Measurements from ENCODE around the gene DMD. TPM values are rescaled to one million over a fixed set of nuclear protein-coding genes. Genes with fewer than 3 reads are reported as not detected.

Gene DMD
- total RNA-seq, 2 donors from 2014 or later, result 0.32 to 1.8 TPM

DNA sequence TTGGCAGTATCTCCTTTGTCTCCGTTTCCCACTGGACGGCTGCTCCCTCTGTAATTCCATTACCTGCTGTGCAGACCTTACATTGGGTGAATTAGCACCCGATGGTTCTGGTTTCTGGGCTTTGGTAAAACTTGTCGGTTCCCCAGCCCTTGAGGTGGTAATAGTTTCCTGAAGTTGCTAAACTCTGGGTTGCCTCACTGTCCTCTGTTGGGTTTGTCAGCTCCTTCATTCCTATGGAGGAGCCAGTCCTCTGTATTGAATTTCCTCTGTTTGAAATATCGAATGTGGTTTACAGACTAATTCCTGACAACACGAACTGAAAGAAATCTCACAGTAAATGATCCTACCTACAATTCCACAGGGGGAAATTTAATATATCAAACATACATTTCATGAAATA lies 1548.2 kb downstream of the DMD start:
- no peaks in the 10 kb centered on the region for H3K36me3 Mint-ChIP-seq (ENCODE audit: low read depth)
- no peaks in the 10 kb centered on the region for H3K9me3 ChIP-seq (ENCODE audit: control insufficient read depth, low read length, poor library complexity, severe bottlenecking)
- H3K4me1 Mint-ChIP-seq, result no peaks in the 10 kb centered on the region
- H3K4me3 Mint-ChIP-seq, result no peak overlapping the region
- H3K27ac Mint-ChIP-seq, result no peak overlapping the region
- DNase-seq (no peak), ATAC-seq (no peak)
- peaks cover 9% of the 10 kb centered on the region for H3K27me3 Mint-ChIP-seq

DNA sequence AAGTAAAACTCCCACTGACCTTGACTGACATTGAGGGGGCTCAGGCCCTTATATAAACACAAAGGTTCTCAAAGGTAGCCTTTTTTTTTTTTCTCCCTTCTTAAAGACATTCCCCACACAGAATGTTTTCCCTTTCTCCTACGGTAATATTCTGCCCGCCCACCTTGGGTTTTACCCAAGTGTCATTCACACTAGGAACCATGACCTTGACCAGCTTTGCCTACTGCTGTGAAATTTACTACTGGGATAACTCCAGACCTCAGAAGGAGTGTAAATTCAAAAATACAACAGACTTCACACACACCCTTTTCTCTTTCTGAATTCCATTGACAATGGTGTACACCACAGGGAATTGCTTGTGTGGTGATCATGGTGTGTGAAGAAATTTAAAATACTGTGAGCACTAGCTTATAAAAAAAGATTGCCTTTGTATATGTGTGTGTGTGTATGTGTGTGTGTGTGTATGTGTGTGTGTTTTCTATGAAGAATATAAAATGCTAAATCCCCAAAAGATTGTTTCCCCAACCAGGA lies 1550.0 kb downstream of the DMD start:
- Mint-ChIP-seq H3K27me3 (peaks cover 9% of the 10 kb centered on the region), H3K36me3 (ENCODE audit: low read depth) (no peaks in the 10 kb centered on the region), H3K27ac (no peak overlapping the region), H3K4me1 (no peaks in the 10 kb centered on the region), H3K4me3 (no peak overlapping the region)
- DNase-seq, result no peak
- H3K9me3 ChIP-seq (ENCODE audit: control insufficient read depth, low read length, poor library complexity, severe bottlenecking), result no peaks in the 10 kb centered on the region
- ATAC-seq, result no peak

DNA sequence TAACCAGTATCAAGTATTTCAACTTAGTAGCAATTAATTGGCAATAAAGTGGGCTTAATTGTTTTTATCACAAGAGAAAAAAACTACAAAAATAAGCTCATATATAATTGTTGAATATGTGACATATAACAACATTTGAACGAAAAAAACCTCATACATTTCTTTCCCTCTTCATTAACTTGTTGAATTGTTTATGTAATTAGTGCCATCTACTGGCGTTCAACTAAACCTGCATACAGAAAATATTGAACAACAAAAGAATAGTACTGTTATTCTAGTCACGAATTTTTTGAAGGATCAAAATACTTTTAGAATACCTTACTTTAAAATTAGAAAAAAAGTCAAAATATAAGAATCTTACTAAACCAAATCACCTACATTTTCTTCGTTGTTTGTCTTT lies 1553.0 kb downstream of the DMD start:
- ATAC-seq (no peak), DNase-seq (no peak)
- H3K4me3 Mint-ChIP-seq, result no peak overlapping the region
- no peaks in the 10 kb centered on the region for H3K9me3 ChIP-seq (ENCODE audit: control insufficient read depth, low read length, poor library complexity, severe bottlenecking)
- H3K36me3 Mint-ChIP-seq (ENCODE audit: low read depth), result no peaks in the 10 kb centered on the region
- H3K27me3 Mint-ChIP-seq, result peaks cover 2% of the 10 kb centered on the region
- H3K27ac Mint-ChIP-seq, result no peak overlapping the region
- H3K4me1 Mint-ChIP-seq, result no peaks in the 10 kb centered on the region

DNA sequence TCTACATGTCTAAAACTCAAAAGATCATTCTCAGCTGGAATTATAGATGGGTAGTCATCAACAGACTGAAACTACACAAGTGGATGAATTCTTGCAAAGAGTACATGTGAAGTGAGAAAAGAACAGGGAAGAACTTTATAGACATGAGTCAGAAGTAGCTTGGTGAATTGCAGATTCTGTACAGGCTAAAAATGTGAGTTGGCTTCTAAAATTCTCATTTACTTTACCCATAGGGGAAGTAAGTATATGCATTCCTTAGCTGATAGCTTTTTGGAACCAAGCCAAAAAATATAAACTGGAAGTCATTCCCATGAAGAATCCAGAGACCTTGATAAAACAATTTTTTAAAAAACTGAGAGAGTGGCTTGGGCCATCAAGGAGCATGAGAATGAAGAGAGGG lies 1555.3 kb downstream of the DMD start:
- no peak overlapping the region for H3K4me3 Mint-ChIP-seq
- H3K4me1 Mint-ChIP-seq, result no peaks in the 10 kb centered on the region
- no peaks in the 10 kb centered on the region for H3K9me3 ChIP-seq (ENCODE audit: control insufficient read depth, low read length, poor library complexity, severe bottlenecking)
- ATAC-seq, result no peak
- H3K27ac Mint-ChIP-seq, result no peak overlapping the region
- H3K27me3 Mint-ChIP-seq, result no peaks in the 10 kb centered on the region
- H3K36me3 Mint-ChIP-seq (ENCODE audit: low read depth), result no peaks in the 10 kb centered on the region
- no peak for DNase-seq

DNA sequence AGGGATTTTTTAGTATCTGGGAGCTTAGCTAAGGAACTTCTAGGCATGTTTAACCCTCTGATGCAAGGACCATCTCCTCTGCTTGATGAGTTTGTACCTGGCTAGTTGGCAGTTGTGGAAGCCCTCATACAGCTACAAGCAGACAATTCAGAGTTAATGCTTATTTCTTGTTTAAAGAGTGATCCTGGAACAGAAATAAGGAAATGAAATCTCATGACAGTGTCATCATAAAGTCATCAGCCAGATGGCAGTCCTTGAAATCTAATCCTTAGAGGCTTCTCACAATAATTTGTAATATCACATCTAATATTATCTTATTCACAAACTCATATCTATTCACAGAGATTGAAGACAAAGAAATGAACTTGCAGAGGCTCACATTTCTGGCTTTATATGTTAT lies 1557.9 kb downstream of the DMD start:
- Mint-ChIP-seq H3K4me1 (no peaks in the 10 kb centered on the region), H3K27ac (no peak overlapping the region), H3K4me3 (no peak overlapping the region), H3K27me3 (no peaks in the 10 kb centered on the region), H3K36me3 (ENCODE audit: low read depth) (no peaks in the 10 kb centered on the region)
- no peak for DNase-seq
- no peak for ATAC-seq
- no peaks in the 10 kb centered on the region for H3K9me3 ChIP-seq (ENCODE audit: control insufficient read depth, low read length, poor library complexity, severe bottlenecking)

DNA sequence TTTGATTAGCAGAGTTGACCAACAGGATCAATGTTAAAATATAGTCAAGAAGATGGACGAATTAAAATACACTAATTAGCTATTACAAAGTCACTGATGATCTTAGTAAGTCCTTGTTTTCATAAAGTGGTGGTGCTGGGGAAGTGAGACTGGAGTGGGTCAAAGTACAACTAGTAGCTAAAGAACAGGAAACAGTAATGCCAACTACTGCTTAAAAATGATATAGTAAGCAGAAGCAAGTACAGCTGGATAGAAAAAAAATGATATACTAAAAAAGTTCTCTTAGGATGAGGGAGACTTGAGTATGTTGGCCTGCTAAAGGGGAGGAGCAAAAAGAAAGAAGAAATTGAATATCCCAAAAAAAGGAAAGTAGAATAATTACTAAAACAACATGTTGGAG lies 1558.7 kb downstream of the DMD start:
- H3K4me3 Mint-ChIP-seq, result no peak overlapping the region
- no peaks in the 10 kb centered on the region for H3K27me3 Mint-ChIP-seq
- no peak for ATAC-seq
- no peaks in the 10 kb centered on the region for H3K36me3 Mint-ChIP-seq (ENCODE audit: low read depth)
- DNase-seq, result no peak
- no peaks in the 10 kb centered on the region for H3K4me1 Mint-ChIP-seq
- no peak overlapping the region for H3K27ac Mint-ChIP-seq
- H3K9me3 ChIP-seq (ENCODE audit: control insufficient read depth, low read length, poor library complexity, severe bottlenecking), result no peaks in the 10 kb centered on the region

DNA sequence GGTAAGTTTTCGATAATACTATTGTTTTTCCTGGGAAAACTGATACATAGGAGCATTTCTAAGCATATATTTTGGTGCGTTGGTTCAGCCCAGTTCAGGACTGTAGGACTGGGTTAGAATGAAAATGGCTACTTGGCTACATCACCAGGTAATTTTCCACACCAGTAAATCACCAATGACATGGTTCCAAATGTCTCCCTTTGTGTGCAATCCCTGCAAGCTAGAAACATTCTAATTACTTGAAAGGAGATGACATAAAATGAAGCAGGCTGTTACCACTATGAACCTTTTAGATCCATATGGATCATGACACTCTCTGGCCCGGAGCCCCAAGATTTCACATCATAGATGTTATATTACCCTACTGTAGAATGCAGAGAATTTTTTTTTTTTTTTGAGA lies 1562.1 kb downstream of the DMD start:
- H3K36me3 Mint-ChIP-seq (ENCODE audit: low read depth), result no peaks in the 10 kb centered on the region
- ATAC-seq, result no peak
- no peaks in the 10 kb centered on the region for H3K9me3 ChIP-seq (ENCODE audit: control insufficient read depth, low read length, poor library complexity, severe bottlenecking)
- H3K4me3 Mint-ChIP-seq, result no peak overlapping the region
- DNase-seq, result no peak
- no peaks in the 10 kb centered on the region for H3K4me1 Mint-ChIP-seq
- H3K27me3 Mint-ChIP-seq, result no peaks in the 10 kb centered on the region
- H3K27ac Mint-ChIP-seq, result no peak overlapping the region

DNA sequence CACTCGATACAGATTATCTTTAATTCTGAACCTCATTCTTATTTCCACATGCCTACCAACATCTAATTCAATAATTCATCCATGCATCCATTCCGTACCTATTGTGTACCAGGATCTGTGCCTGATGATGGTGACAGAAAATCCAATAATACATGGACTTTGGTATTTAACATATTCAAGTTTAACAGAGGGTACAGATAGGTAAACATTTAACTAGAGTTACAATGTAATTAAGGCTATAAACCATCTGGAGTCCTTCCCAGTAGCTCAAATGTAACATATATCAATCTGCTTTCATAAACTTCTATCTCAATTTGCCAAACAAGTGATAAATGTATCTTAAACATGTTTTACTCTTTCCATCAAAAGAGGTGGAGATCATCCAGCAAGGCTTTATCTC lies 1578.0 kb downstream of the DMD start:
- H3K4me3 Mint-ChIP-seq, result no peak overlapping the region
- DNase-seq (no peak), ATAC-seq (no peak)
- H3K4me1 Mint-ChIP-seq, result no peaks in the 10 kb centered on the region
- no peak overlapping the region for H3K27ac Mint-ChIP-seq
- no peaks in the 10 kb centered on the region for H3K9me3 ChIP-seq (ENCODE audit: control insufficient read depth, low read length, poor library complexity, severe bottlenecking)
- H3K27me3 Mint-ChIP-seq, result no peaks in the 10 kb centered on the region
- H3K36me3 Mint-ChIP-seq (ENCODE audit: low read depth), result no peaks in the 10 kb centered on the region

DNA sequence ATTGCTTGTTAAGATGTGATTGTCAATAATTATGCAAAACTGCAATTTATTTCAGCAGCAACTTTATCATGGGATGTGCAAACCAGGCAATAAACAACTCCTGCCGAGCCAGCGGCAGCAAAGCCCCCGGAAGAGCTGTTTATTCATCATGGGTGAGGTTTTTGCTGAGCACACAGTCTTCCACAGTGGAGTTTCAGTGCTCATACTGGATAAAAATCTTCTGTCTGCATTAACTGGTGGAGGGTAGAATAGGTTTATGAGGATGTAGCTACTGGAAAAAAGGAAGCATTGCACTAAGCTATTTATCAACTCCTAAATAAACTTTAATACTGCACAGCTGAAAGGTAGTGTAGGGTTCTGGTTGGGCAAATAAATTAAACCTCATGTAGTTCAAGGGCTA lies 1582.2 kb downstream of the DMD start:
- Mint-ChIP-seq H3K4me1 (no peaks in the 10 kb centered on the region), H3K4me3 (no peak overlapping the region), H3K27me3 (no peaks in the 10 kb centered on the region), H3K36me3 (ENCODE audit: low read depth) (no peaks in the 10 kb centered on the region), H3K27ac (no peak overlapping the region)
- no peaks in the 10 kb centered on the region for H3K9me3 ChIP-seq (ENCODE audit: control insufficient read depth, low read length, poor library complexity, severe bottlenecking)
- no peak for DNase-seq
- no peak for ATAC-seq

DNA sequence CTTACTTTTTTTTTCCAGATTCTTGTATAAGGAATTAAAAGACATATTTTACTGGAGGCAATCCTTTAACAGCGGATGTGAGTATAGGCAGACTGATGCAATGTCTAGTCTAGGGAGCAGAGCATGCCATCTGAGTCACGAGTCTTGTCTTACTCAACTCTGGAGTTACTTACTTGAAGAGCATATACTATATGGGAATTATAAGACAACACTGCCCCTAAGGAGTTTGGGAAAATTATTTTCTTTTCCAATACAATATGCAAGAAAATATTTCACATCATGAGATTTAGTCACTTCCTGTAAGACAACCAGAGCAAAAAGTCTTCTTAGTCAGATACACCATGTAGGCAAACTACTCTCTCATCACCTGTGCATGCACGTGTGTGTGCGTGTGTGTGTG lies 1602.2 kb downstream of the DMD start:
- Mint-ChIP-seq H3K36me3 (ENCODE audit: low read depth) (no peaks in the 10 kb centered on the region), H3K4me1 (no peaks in the 10 kb centered on the region)

DNA sequence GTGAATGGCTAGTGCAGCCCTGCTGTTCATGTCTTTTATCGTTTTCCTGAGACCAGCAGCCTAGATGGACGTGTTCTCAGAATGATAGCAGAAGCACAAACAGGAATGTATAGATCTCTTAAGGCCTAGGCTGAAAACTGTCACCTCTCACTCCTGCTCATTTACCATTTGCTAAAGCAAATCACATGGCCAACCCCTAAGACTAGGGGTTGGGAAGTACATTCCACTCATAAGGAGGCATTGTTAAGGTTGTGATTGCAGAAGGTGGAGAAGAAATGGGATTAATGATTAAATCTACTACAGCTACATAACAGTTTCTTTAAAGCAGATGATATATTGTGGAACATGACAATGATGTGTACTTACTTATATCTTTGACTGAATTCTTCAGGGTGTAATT lies 1602.7 kb downstream of the DMD start:
- ATAC-seq (no peak), DNase-seq (no peak)
- H3K27ac Mint-ChIP-seq, result no peak overlapping the region
- no peak overlapping the region for H3K4me3 Mint-ChIP-seq
- H3K27me3 Mint-ChIP-seq, result no peaks in the 10 kb centered on the region
- H3K36me3 Mint-ChIP-seq (ENCODE audit: low read depth), result no peaks in the 10 kb centered on the region
- H3K9me3 ChIP-seq (ENCODE audit: control insufficient read depth, low read length, poor library complexity, severe bottlenecking), result no peaks in the 10 kb centered on the region
- no peaks in the 10 kb centered on the region for H3K4me1 Mint-ChIP-seq

More for the DNA sequence above, 1602.2 kb downstream of the DMD start:
- H3K27ac Mint-ChIP-seq, result no peak overlapping the region
- no peaks in the 10 kb centered on the region for H3K27me3 Mint-ChIP-seq
- DNase-seq, result no peak
- H3K4me3 Mint-ChIP-seq, result no peak overlapping the region
- H3K9me3 ChIP-seq (ENCODE audit: control insufficient read depth, low read length, poor library complexity, severe bottlenecking), result no peaks in the 10 kb centered on the region
- no peak for ATAC-seq

DNA sequence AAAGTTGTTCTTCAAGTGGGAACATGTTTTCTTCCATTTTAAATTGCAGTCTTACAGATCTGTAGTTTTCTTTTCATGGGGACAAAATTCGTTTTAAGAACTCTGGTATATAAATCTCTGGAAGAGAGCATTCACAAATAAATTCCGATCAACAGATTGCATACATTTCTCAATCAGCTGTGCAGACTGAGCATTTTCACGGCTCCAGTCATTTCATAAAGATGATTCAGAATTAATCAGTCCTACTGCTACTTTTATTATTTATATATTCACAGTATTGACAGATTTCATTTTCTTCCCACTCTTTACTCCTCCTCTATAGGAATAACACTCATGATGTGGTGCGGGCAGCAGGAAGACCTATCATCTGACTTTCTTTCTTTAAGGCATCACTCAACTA lies 1604.6 kb downstream of the DMD start:
- Mint-ChIP-seq H3K27ac (no peak overlapping the region), H3K4me1 (no peaks in the 10 kb centered on the region), H3K27me3 (no peaks in the 10 kb centered on the region), H3K4me3 (no peak overlapping the region), H3K36me3 (ENCODE audit: low read depth) (no peaks in the 10 kb centered on the region)
- DNase-seq (no peak), ATAC-seq (no peak)
- no peaks in the 10 kb centered on the region for H3K9me3 ChIP-seq (ENCODE audit: control insufficient read depth, low read length, poor library complexity, severe bottlenecking)

DNA sequence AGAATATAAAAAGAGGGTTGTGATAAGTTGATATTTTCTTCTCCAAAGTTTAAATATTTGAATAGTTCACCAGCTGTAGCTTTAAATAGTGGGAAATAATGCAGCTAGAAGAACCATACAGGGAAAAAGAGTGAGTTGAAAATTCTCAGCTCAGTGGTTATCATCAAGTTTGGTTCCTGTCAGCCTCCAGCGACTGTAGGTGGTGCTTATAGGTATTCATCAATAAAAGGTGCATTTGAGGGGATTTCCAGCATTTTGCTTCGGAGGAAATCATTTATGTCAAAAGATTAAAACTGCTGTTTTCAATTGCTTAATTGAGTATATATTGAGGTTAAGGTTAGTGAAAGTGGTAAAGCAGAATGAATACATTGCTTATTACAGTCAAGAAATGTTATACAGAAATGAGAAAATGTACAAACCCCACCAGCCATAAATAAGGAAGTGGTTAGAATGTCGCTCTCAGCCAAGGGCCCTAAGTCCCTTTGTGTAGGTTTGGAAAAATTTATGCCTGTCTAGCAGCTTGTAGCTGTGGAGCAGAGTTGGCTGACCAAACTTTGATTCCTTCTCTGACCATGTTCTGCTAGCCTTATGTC lies 1606.6 kb downstream of the DMD start:
- Mint-ChIP-seq H3K27me3 (no peaks in the 10 kb centered on the region), H3K4me1 (no peaks in the 10 kb centered on the region), H3K4me3 (no peak overlapping the region), H3K27ac (no peak overlapping the region), H3K36me3 (ENCODE audit: low read depth) (no peaks in the 10 kb centered on the region)
- DNase-seq (no peak), ATAC-seq (no peak)
- no peaks in the 10 kb centered on the region for H3K9me3 ChIP-seq (ENCODE audit: control insufficient read depth, low read length, poor library complexity, severe bottlenecking)

DNA sequence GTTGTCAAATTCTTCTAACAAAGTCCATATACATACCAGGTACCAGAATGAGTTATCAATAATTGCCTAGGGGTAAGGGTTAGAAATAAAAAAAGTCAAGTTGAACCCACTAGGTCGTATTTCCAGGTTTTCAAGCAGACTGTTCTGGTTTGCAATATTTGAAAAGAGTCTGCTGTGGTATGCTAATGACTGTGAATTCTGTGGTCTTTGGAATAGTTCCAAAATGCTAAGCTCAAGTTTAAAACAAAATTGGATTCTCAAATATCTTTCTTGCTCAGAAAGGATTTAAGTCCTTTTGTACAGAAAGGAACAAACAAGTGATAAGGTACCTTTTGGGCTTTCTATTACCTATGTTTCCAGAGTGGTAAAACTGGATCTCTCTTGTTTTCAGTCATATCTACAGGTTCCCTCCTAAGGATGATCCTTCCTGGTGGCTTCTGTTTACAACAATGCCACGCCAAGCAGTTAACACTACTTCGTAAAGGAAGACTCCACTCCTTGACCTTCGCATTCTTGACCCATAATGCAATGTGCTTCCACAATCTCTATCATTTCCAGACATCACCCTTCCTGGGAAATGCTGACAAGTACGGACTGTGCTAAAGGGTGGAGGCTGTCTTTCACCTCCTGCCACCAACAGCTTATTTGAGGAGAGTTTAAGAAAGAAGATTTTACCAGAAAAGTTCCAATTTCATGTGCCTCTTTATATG lies 1607.8 kb downstream of the DMD start:
- no peaks in the 10 kb centered on the region for H3K4me1 Mint-ChIP-seq
- H3K4me3 Mint-ChIP-seq, result no peak overlapping the region
- H3K36me3 Mint-ChIP-seq (ENCODE audit: low read depth), result no peaks in the 10 kb centered on the region
- no peaks in the 10 kb centered on the region for H3K9me3 ChIP-seq (ENCODE audit: control insufficient read depth, low read length, poor library complexity, severe bottlenecking)
- no peaks in the 10 kb centered on the region for H3K27me3 Mint-ChIP-seq
- H3K27ac Mint-ChIP-seq, result no peak overlapping the region
- ATAC-seq (no peak), DNase-seq (no peak)

Data from T-helper 17 cell (primary cell).